Right kidney (tissue), 1 donor: Measurements from ENCODE around the gene RABL3.
"Not testable (repeated sequence)": the region's sequence is repeated elsewhere in the genome, so short reads cannot be mapped to it uniquely, and the experiment has no call there.

ENCODE experiments used
- DNase-seq: peaks from one replicate; pipeline ENCODE4 v3.0.0-alpha.2; 2016

The RABL3 gene

DNA sequence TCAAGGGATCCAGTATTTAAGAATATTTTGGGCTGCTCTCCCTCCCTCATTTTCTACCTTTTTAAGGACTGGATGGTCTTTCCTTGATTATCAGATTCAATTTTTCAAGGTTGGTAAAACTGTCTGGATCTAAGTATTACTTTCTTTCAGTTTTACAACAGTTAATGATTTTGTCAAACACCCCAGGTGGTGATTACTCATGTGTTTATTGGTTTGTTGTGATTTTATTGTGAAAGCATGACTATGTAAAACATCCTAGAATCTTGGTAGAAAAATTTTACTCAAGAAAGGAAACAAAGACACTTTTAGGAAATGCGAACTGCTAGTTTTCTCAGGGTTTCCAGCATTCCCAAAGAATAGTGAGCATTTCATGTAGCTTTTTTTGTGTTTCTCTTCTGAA is 7.5 kb upstream of the RABL3 start:
- DNase-seq, result no peak

DNA sequence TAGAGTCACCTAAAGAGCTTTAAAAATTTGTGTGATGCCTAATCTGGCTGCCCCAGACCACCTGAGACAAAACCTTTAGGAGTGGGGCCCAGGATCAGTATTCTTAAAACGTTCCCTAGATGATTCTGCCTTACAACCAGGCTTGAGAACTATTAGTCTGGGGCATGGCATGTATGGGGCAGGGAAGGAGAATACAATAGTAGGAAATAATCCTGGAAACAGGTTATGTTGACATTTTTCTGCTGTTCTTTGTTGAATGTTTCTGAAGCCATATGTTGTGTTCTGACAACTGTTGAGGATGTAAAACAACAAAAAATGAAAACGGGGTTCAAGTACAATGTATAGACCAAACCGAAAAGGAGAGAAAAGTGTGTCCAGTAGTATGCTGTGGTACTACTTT is 3.1 kb upstream of the RABL3 start:
- DNase-seq, result no peak

DNA sequence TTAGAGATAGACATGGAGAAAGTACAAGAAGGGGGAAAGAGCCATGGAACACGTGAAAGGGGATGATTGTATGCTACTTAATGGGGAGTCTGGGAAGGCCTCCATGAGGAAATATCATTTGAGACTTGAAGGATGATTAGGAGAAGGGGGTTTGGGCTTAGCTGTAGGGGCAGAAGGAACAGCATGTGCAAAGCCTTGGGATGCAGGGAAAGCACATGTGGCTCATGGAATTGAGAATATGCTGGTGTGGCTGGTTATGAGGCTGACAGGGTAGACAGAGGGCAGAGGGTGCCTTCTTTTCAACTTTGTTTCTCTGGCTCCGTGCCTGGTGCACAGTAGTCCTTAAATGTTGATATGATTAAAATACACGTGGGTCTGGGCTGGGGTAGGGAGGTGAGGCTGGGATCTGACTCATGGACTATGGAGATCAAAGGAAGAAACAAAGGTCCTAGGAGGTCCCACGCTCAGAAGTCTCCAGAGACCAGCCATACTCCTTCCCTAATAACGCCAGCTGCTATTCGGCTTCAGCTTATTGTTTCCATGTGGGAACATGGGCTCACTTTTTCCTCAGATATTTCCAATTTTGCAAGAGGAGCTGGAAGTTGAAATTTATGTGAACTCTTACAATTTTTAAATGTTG is 1.4 kb upstream of the RABL3 start:
- no peak for DNase-seq

DNA sequence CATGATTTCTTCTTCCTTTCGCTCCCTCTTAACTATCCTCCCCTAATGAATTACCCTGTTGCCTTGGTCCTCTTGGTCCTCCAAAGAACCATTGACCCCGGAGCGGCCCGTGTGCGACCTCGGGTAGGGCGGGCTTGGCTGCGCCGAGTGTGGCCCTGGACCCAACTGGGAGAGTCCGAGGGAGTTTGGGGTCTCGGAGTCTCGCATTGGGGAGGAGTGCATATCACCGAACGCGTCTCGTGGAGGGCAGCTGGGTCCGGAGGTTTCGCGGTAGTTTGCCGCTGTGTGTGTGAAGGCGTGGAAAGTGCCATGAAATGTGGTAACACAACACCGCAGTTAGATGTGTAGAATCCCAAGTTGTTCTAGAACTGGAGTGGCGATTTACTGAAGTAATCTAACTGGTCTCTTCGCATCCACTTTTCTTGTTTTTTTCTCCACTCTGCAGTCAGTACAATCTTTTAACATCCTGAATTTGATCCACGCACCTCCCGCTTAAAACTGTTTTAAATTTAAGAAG is 591 bp upstream of the RABL3 start:
- DNase-seq, result peak; percentile 85

DNA sequence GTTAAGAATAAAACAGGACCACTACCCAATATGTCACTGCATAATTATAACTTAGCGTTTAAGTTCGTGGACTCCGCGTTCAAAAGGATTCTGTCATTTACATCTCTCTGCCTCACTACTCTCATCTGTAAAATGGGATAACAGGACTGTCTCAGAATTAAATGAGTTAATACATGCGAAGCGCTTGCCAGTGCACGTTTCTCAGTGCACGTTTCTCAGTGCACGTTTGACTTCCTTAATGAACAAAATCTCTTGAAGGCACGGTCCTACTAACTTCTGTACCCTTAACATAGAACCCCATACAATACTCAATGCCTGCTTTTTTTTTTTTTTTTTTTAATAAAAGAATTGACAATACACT is 499 bp downstream of the RABL3 start:
- DNase-seq, result no peak

DNA sequence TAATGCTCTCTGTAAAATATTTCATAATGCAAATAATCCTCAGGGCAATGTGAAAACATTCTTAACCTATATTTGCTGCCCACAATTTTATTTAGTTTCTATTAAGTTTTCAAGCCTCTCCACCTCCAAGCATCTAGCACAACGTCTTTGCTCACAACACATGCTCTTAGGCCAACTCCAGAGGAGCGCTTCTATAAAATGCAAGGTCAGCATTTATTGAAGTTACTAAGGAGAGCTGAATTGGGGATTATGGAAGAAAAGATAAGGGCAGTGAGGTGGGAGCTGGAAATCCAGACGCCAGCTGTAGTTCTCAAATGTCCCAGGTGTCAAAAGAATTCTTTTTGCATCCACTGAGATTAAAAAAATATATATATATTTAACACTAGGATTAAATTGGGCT is 996 bp downstream of the RABL3 start:
- no peak for DNase-seq

DNA sequence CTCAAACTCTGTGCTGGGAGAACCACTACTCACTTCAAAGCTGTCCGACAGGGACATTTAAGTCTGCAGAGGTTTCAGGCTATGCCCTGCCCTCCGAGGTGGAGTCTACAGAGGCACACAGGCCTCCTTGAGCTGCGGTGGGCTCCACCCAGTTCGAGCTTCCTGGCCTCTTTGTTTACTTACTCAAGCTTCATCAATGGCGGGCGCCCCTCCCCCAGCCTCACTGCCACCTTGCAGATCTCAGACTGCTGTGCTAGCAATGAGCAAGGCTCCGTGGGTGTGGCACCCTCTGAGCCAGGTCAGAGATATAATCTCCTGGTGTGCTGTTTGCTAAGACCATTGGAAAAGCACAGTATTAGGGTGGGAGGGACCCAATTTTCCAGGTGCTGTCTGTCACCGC is 4.3 kb downstream of the RABL3 start:
- DNase-seq, result not testable (repeated sequence)

DNA sequence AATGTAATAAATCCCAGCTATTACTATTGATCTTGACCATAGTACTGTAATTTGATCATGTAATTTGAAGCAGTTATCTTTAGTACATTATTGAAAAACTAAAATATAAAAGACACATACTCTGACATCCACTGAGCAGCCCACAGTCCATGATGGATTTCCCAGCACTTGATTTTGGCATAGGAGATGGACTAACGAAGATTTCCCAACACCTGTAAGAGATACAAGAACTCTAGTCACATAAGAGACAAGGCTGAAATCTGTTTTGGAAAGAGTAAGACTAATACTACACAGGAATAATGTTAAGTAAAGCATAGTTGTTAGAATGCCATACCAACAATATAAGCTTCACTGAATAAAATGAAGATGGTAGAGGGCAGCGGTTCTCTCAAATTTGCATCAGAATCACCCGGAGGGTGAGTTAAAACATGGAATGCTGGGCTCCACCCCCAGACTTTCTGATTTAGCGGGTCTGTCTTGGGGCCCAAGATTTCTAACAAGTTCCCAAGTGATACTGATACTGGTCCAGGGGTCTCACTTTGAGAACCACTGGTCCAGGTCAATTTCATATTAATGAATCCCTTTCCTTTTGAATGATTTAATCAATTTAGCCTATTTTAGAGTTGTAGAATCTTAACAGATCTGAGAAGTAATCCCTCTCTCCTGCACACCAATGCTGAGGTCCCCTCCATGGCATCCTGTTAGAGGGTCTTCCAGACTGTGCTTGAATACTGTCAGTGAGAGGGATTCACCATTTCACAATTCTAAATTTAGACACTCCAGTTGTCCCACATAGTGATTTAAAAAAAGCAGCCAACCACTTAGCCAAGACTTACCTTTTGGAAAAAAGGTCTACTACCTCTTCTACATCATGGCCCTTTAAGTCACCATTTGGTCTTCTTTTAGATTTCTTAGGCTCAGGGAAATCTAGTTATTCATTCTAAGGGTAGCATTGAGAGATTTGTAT is 11.5 kb downstream of the RABL3 start:
- DNase-seq, result no peak

DNA sequence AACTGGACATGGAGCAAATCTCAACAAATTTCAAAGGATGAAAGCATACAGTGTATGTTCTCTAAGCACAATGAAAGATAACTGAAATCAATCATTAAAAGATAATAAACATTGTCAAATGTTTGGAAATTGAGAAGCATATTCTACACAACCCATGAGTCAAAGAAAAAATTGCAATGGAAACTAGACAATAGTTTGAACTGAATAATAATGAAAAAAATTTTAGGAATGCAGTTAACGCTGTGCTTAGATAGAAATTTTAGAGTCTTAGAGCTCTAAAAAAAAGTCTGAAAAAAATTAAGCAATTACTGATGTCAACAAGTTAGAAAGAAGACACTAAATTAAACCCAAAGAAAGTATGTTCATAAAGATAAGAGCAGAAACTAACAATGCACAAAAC is 15.5 kb downstream of the RABL3 start:
- no peak for DNase-seq

DNA sequence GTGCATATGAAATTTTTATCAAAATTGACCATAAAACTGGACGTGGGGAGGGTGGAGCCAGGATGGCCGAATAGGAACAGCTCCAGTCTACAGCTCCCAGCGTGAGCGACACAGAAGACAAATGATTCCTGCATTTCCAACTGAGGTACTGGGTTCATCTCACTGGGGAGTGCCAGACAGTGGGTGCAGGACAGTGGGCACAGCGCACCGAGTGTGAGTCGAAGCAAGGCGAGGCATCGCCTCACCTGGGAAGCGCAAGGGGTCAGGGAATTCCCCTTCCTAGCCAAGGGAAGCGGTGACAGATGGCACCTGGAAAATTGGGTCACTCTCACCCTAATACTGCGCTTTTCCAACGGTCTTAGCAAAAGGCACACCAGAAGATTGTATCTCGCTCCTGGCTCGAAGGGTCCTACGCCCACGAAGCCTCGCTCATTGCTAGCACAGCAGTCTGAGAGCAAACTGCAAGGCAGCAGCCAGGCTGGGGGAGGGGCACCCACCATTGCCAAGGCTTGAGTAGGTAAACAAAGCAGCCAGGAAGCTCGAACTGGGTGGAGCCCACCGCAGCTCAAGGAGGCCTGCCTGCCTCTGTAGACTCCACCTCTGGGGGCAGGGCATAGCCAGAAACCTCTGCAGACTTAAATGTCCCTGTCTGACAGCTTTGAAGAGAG is 23.0 kb downstream of the RABL3 start:
- DNase-seq, result peak; percentile 17

DNA sequence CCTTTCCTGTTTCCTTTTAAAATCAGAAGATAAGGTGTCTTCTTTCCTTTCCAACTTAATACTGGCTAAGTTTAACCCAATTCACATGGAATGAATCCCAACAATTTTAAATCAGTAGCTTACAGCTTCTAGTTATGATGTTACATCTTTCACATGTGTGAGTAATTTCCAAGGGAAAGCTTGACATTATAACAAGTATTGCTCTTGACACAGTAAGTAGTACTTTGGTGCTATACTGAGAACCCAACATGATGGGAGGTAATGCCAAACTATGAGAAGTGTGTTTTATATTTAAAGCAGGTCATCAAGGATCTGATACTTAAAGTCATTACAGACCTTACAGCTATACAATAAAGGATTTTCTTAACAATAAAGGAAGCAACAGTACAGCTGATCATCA is 29.1 kb downstream of the RABL3 start:
- no peak for DNase-seq

DNA sequence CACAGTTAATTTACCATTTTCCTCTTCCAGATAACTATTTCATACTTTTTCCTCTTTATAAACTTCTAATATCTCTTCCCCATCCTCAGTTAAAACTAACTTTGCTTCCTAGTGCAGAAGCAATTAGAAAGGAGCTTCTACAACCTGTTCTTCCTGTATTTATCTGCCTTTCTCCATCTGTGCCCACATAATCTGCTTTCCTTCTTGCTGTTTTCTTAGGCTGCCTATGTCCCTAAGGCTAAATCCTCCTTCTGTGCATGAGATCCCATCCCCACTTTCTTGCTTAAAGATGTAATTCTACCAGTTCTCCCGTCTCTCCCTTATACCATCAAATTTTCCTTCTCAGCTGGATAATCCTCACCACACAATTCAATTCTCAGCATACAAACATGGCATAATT is 31.9 kb downstream of the RABL3 start:
- DNase-seq, result no peak

DNA sequence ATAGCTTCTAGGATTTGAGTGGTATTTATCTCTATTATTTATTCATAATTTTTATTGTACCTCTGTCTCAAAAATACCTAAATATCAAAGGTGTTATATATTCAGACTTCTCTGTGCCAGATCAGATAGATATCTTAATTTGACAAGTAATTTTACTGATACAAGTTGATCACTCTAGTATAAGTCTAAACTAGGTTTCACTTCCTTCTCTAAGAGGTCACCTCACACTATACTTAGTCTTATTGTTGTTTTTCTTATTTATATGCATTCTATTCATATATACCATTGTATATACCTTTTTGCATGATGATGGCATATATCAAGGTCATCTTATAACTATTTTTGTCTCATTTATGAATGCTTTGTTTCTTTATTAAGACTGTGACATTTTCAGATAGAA is 33.9 kb downstream of the RABL3 start:
- DNase-seq, result no peak

DNA sequence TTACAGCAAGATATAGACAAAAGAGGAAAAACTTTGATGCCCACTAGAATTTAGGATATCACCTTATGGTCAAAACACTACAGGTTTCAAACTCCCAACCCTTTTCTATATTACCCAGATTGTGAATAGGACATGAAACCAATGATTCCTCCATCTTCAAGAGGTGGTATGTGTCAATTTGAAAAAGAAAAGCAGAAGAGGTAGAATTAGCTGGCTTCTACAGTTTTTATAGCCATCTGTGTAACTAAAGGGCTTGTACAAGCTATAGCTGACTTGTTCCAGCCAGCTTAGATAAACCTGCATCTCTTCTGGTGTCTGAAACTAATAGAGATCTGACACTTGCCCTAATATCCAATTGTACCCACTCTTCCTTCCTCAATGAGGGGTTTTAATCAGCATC is 35.4 kb downstream of the RABL3 start:
- DNase-seq, result no peak

DNA sequence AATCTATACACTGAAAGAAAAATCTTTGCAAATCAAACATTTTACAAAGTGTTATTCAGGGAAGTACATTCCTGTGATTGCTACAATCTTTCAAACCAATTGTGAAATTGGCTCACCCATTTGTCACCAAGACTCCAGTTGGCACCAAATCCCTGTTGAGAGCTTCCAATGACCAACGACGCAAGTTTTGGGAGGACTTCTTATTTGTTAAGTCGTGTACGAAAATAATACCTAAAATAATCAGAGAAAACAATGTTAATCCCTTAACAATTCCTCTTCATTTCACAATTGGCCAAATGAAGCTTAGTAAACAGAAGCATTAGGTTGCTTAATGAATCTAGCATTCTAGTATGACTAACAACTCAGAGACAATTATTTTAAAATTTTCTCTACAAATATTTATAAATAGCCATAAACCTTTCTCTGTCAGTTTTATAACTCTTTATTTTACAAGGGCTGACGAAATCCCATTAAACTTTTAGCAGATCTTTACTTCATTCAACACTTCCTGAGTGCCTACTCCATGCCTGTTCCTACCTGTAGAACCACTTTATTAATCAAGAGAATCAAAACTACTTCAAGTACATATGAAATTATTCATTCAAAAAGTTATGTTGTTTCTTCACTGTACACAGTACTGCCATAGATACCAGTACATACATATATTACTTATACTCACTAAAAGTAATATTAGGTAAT is 36.3 kb downstream of the RABL3 start:
- no peak for DNase-seq

DNA sequence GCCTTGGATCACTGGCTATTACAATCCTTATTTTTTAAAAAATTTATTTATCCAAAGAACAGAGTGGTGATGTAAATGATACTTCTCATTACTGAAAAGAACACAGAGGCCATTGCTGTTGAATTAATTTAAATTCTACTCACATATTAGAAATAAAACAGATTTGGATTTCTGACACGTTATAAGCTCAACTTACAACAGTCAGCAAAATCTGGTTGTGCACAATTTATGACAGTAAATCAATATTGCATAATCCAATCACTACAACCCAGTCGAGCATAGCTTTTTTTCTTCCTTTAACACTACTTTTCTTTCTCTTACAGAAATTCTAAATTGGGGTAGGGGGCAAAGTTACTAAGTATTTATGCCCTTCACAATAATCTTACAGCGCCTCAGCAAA is 43.0 kb downstream of the RABL3 start:
- no peak for DNase-seq

DNA sequence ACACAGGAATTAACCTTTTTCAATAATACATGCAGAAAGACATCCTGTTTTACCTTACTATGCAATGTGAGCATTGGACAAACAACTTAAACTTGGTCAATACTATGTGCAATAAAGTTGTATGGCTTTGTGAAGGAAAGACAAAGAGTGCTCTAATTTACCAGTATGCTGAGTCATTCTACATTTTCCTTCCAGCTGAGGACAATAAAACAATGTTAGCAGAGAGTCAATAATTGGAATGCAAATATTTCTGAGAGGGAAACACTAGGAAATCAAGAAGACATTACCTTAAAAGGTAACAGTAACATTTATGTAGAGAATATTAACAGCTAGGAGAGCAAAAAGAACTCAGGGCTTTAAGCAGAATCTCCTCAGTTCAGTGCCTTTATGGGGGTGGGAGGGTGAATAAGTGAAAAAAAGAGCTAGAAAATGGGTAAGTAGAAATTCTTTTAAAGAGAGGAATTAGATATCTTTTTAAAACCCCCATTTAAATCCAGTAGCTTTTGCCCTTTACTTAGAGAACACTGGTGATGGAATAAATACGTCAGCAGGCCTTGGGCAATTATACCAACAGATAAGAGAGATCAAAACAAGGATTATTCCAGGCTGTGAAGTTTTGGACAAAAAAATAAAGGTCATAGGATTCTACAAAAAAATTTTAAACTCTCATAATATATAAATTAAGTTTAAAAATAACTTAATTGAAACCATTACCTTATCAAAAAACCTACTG is 48.7 kb downstream of the RABL3 start:
- no peak for DNase-seq

DNA sequence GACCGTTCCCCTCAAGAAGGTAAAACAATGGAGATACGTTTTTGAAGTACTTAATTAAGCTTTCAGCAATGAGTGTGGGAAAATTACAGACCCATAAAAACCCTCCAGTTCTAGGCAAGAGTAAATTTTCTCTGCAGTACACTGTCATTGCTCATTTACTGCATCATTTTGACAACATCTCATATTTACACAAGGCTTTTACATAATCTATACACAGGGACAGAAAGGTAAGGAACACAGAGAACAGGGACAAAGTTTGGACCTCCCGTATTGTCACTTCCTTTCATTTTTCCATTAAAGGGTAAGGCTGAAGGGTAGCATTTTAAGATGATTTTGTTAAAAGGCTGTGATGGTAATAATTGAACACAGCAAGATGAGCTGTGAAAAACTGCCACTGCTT is 52.9 kb downstream of the RABL3 start:
- no peak for DNase-seq

DNA sequence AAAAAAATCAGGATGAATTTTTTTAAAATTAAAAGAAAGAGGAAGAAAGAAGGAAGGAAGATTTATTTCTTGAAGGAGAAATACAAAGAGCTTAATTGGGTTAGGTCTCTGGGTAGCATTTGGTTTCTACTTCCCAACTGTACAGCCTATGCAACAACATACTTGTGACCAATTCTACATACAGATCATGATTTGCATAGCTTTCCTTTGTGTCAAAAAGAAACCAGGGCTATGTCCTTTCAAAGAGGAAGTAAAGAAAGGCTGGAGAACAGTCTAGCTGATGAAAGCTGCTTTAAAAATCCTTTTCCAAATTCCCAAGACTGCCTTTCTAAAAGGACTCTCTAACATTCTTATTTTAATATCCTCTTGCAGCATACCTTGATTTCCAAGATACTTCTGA is 54.2 kb downstream of the RABL3 start:
- no peak for DNase-seq

DNA sequence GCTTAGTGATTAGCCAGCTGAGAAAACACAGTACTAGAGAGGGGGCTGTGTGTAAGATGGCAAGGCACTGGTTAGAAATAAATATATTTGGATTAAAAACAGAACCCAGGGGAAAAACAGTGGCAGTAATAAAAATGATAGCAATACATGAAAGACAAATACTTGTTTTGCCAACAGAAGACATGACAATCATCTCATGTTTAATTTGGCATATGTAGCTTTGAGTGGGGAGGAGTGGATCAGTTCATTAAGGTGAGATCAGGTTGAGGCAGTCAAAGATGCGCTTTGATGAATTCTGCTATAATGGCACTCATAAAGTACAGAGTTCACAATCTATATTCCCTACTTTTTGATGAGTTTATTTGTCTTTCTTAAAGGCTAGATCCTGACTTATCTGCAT is 56.9 kb downstream of the RABL3 start:
- no peak for DNase-seq

DNA sequence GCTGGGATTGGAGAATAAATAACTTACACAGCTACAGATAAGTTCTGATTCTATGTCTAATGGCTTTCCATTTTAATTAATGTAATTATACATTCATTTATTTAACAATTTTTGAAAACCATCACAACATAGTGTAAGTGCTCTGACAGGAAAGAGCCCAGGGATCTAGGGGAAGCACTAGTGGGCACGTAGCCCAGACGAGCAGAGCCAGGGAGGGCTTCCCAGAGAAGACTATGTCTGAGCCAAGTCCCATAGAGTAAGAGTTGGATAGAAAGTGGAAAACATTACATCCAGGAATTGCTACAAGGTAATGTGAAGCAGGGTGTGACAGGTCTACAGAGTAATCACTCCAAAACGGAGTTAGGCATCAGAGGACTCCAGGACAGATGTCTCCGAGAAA is 57.4 kb downstream of the RABL3 start:
- no peak for DNase-seq
